GM18505 (cell line): ENCODE results near the gene MED20.

ENCODE experiments used
- ATAC-seq: cut with Tn5 transposase; IDR thresholded peaks from one replicate; pipeline ENCODE4 v1.9.1; 2021; ENCODE audit not compliant: unreplicated experiment
- POLR2A ChIP-seq: IDR thresholded peaks from 4 replicates; pipeline ENCODE4 v1.6.1; 2011; ENCODE audit warnings: borderline replicate concordance; ENCODE audit not compliant: insufficient read depth, insufficient read length; ENCODE audit errors: extremely low read depth

MED20 gene

GRCh38 chr6:41937861-41938574 is 17.1 kb upstream of the MED20 start:
- ATAC-seq, result no peak
- TF ChIP-seq POLR2A, result no peak

- TF ChIP-seq POLR2A, result no peak
- no peak for ATAC-seq
Measured at GRCh38 chr6:41937472-41937860, 16.5 kb upstream of the MED20 start.

GRCh38 chr6:41936073-41936837 is 15.3 kb upstream of the MED20 start:
- peak; percentile 48 for ATAC-seq
- no peak for TF ChIP-seq POLR2A

GRCh38 chr6:41935685-41936072 is 14.7 kb upstream of the MED20 start:
- TF ChIP-seq POLR2A, result no peak
- ATAC-seq, result no peak

GRCh38 chr6:41935193-41935574 is 14.2 kb upstream of the MED20 start:
- TF ChIP-seq POLR2A, result no peak
- no peak for ATAC-seq

GRCh38 chr6:41934278-41935192 is 13.6 kb upstream of the MED20 start:
- no peak for ATAC-seq
- TF ChIP-seq POLR2A, result no peak

- no peak for ATAC-seq
Measured at GRCh38 chr6:41932378-41932777, 11.4 kb upstream of the MED20 start.

GRCh38 chr6:41931792-41932191 is 10.9 kb upstream of the MED20 start:
- no peak for TF ChIP-seq POLR2A
- no peak for ATAC-seq

More at GRCh38 chr6:41932378-41932777, 11.4 kb upstream of the MED20 start:
- TF ChIP-seq POLR2A, result no peak

GRCh38 chr6:41929924-41930323 is 9.0 kb upstream of the MED20 start:
- ATAC-seq, result no peak
- TF ChIP-seq POLR2A, result no peak

GRCh38 chr6:41927253-41927652 is 6.3 kb upstream of the MED20 start:
- ATAC-seq, result no peak
- no peak for TF ChIP-seq POLR2A

- ATAC-seq, result no peak
- TF ChIP-seq POLR2A, result no peak
Measured at GRCh38 chr6:41922154-41922553, 1.2 kb upstream of the MED20 start.

GRCh38 chr6:41921712-41921998 is 716 bp upstream of the MED20 start:
- TF ChIP-seq POLR2A, result no peak
- peak; percentile 7 for ATAC-seq

GRCh38 chr6:41917528-41917927 is 3.4 kb downstream of the MED20 start:
- no peak for TF ChIP-seq POLR2A
- ATAC-seq, result no peak
